H1 (cell line): ENCODE measurements around the gene ZNF112. TPM values are rescaled to one million over a fixed set of nuclear protein-coding genes. Genes with fewer than 3 reads are reported as not detected.

Experiments used
- CTCF ChIA-PET: fragments of 300-600 bp; sonication (Branson Sonifier 250); formaldehyde crosslinking; loops from one replicate; lab custom pipeline; 2021; ENCODE audit not compliant: partially characterized antibody; lab: Charles Lee
- POLR2A ChIA-PET: fragments of 300-600 bp; sonication (Branson Sonifier 250); formaldehyde crosslinking; loops from one replicate; lab custom pipeline; 2021; ENCODE audit warnings: inconsistent platforms; ENCODE audit not compliant: partially characterized antibody; lab: Charles Lee
- DNase-seq, 2 experiments: peaks; one replicate each; pipeline versions ENCODE4 v3.0.0 to v3.0.0-alpha.2; 2010 to 2022; ENCODE audit warnings: low spot score in 2 of 2, low read depth in 1 of 2, mixed read lengths in 1 of 2
- FAIRE-seq: peaks from 2 replicates; lab custom pipeline; 2011; peaks lifted over from hg19 to GRCh38; lab: Jason Lieb, UNC
- H2AFZ ChIP-seq: 2 replicates; pipeline ENCODE4 v1.8.1; 2012; ENCODE audit warnings: low read length, inconsistent platforms
- H2AK5ac ChIP-seq: 2 replicates; pipeline ENCODE4 v1.6.1; 2013; ENCODE audit warnings: low read depth, low read length
- H2BK120ac ChIP-seq: replicated peaks from 2 replicates; pipeline ENCODE3; 2013; ENCODE audit warnings: low read depth, low read length, inconsistent platforms
- H2BK12ac ChIP-seq: 2 replicates; pipeline ENCODE4 v1.6.1; 2013; ENCODE audit warnings: low read depth, low read length
- H2BK15ac ChIP-seq: 2 replicates; pipeline ENCODE4 v1.6.1; 2013; ENCODE audit warnings: low read length
- H2BK20ac ChIP-seq: 2 replicates; pipeline ENCODE4 v1.6.1; 2013; ENCODE audit warnings: low read length
- H2BK5ac ChIP-seq: 2 replicates; pipeline ENCODE4 v1.6.1; 2013; ENCODE audit warnings: low read depth, low read length
- H3K14ac ChIP-seq: 2 replicates; pipeline ENCODE4 v1.6.1; 2013; ENCODE audit warnings: inconsistent platforms; ENCODE audit not compliant: insufficient read length
- H3K18ac ChIP-seq: 2 replicates; pipeline ENCODE4 v1.6.1; 2013; ENCODE audit warnings: low read length; ENCODE audit errors: extremely low read depth
- H3K23ac ChIP-seq: 2 replicates; pipeline ENCODE4 v1.6.1; 2013; ENCODE audit warnings: inconsistent platforms; ENCODE audit not compliant: insufficient read length
- H3K23me2 ChIP-seq: 2 replicates; pipeline ENCODE4 v1.6.1; 2013; ENCODE audit warnings: low read depth, low read length
- H3K27ac ChIP-seq: 2 replicates; pipeline ENCODE4 v1.6.1; 2011; ENCODE audit warnings: low read depth, low read length, inconsistent platforms
- H3K27me3 ChIP-seq, 4 experiments: replicated peaks in 1 of 4; 1 replicate in 1 of 4; 2 replicates in 3 of 4; pipeline versions ENCODE4 v1.6.1 to v1.8.1; 2011 to 2013; ENCODE audit warnings: low read length in 3 of 4, mild to moderate bottlenecking in 3 of 4, inconsistent platforms in 2 of 4, mixed read lengths in 2 of 4, moderate library complexity in 1 of 4; ENCODE audit not compliant: control insufficient read depth in 3 of 4, insufficient read depth in 3 of 4; ENCODE audit errors: extremely low read depth in 1 of 4
- H3K36me3 ChIP-seq, 4 experiments: 2 replicates each; pipeline versions ENCODE4 v1.6.1 to v1.8.1; 2011 to 2013; ENCODE audit warnings: mild to moderate bottlenecking in 4 of 4, low read length in 3 of 4, moderate library complexity in 2 of 4, control low read depth in 1 of 4, inconsistent platforms in 1 of 4; ENCODE audit not compliant: insufficient read depth in 4 of 4, control insufficient read depth in 2 of 4
- H3K4ac ChIP-seq: replicated peaks from 2 replicates; pipeline ENCODE3; 2013; ENCODE audit warnings: low read length, low read depth, mixed read lengths, inconsistent platforms; ENCODE audit not compliant: insufficient read length
- H3K4me1 ChIP-seq, 4 experiments: replicated peaks in 1 of 4; 1 replicate in 1 of 4; 2 replicates in 3 of 4; pipeline versions ENCODE4 v1.6.1 to v1.8.1; 2011 to 2013; ENCODE audit warnings: low read length in 3 of 4, inconsistent platforms in 2 of 4, mixed read lengths in 1 of 4; ENCODE audit not compliant: insufficient read depth in 4 of 4, control insufficient read depth in 3 of 4
- H3K4me2 ChIP-seq, 2 experiments: 2 replicates each; pipeline versions ENCODE4 v1.6.1 to v1.8.1; 2011 to 2013; ENCODE audit warnings: low read depth in 2 of 2, low read length in 2 of 2, control low read depth in 1 of 2, inconsistent platforms in 1 of 2, mild to moderate bottlenecking in 1 of 2; ENCODE audit not compliant: insufficient read depth in 1 of 2
- H3K4me3 ChIP-seq, 4 experiments: fragments of 200-600, 300-600 bp in 1 of 4; sonication (generic), shearing (Covaris generic), sonication (Bioruptor Twin) in 1 of 4; 2 replicates each; pipeline versions ENCODE4 v1.5.1 to v1.8.1; 2011 to 2016; ENCODE audit warnings: low read length in 4 of 4, low read depth in 3 of 4, control low read depth in 2 of 4, inconsistent platforms in 2 of 4, mild to moderate bottlenecking in 2 of 4, mixed read lengths in 1 of 4, moderate library complexity in 1 of 4; ENCODE audit not compliant: insufficient read depth in 2 of 4; ENCODE audit errors: extremely low read depth in 1 of 4
- H3K56ac ChIP-seq: replicated peaks from 2 replicates; pipeline ENCODE3; 2013; ENCODE audit warnings: low read depth, mild to moderate bottlenecking, mixed read lengths, low read length, inconsistent platforms; ENCODE audit not compliant: insufficient read length
- H3K79me1 ChIP-seq: 2 replicates; pipeline ENCODE4 v1.6.1; 2013; ENCODE audit warnings: low read depth, low read length, control low read depth
- H3K79me2 ChIP-seq, 2 experiments: 2 replicates each; pipeline versions ENCODE4 v1.6.1 to v1.8.1; 2012 to 2013; ENCODE audit warnings: low read length in 2 of 2, mild to moderate bottlenecking in 2 of 2, inconsistent platforms in 1 of 2; ENCODE audit not compliant: insufficient read depth in 2 of 2, control insufficient read depth in 1 of 2
- H3K9ac ChIP-seq, 4 experiments: replicated peaks in 1 of 4; 1 replicate in 1 of 4; 2 replicates in 3 of 4; pipeline versions ENCODE4 v1.6.1 to v1.8.1; 2011 to 2013; ENCODE audit warnings: low read depth in 3 of 4, low read length in 3 of 4, control low read depth in 2 of 4, mild to moderate bottlenecking in 2 of 4, moderate library complexity in 2 of 4, inconsistent platforms in 1 of 4; ENCODE audit errors: extremely low read depth in 1 of 4
- H3K9me3 ChIP-seq, 2 experiments: 2 replicates each; pipeline versions ENCODE4 v1.6.1 to v1.8.1; 2012 to 2013; ENCODE audit warnings: mild to moderate bottlenecking in 2 of 2, moderate library complexity in 2 of 2, control low read depth in 1 of 2, inconsistent platforms in 1 of 2, low read depth in 1 of 2, low read length in 1 of 2, mixed read lengths in 1 of 2; ENCODE audit not compliant: insufficient read depth in 2 of 2
- H4K20me1 ChIP-seq, 2 experiments: replicated peaks in 1 of 2; 2 replicates each; pipeline versions ENCODE3 to v1.8.1; 2011 to 2013; ENCODE audit warnings: inconsistent platforms in 2 of 2, low read length in 2 of 2, mild to moderate bottlenecking in 1 of 2; ENCODE audit not compliant: insufficient read depth in 2 of 2, control insufficient read depth in 1 of 2
- H4K5ac ChIP-seq: 2 replicates; pipeline ENCODE4 v1.6.1; 2013; ENCODE audit warnings: low read length, low read depth, mixed read lengths, inconsistent platforms; ENCODE audit not compliant: insufficient read length
- H4K8ac ChIP-seq: 2 replicates; pipeline ENCODE4 v1.8.0; 2013; ENCODE audit warnings: mild to moderate bottlenecking, moderate library complexity, low read length, inconsistent platforms; ENCODE audit not compliant: insufficient read depth; ENCODE audit errors: extremely low read depth
- H4K91ac ChIP-seq: replicated peaks from 2 replicates; pipeline ENCODE3; 2013; ENCODE audit warnings: low read length, mixed read lengths, inconsistent platforms; ENCODE audit not compliant: insufficient read length
- CREB1 ChIP-seq: IDR thresholded peaks from 2 replicates; pipeline ENCODE4 v1.6.1; 2012; ENCODE audit warnings: inconsistent platforms
- EP300 ChIP-seq, 2 experiments: IDR thresholded peaks; 1 replicate in 1 of 2; 2 replicates in 1 of 2; pipeline ENCODE4 v1.6.1; 2011 to 2012; ENCODE audit warnings: low read depth in 2 of 2, low read length in 2 of 2, mild to moderate bottlenecking in 2 of 2, borderline replicate concordance in 1 of 2, inconsistent platforms in 1 of 2, moderate library complexity in 1 of 2
- KDM4A ChIP-seq: IDR thresholded peaks from one replicate; pipeline ENCODE4 v1.7.1; 2012; ENCODE audit warnings: low read depth, mild to moderate bottlenecking, moderate library complexity, low read length, inconsistent platforms; ENCODE audit not compliant: severe bottlenecking
- RFX5 ChIP-seq: IDR thresholded peaks from 2 replicates; pipeline ENCODE4 v1.6.1; 2011; ENCODE audit warnings: low read depth, low read length, improper control_type of control experiment, borderline replicate concordance
- WGBS, 2 experiments: shearing (Covaris generic) in 1 of 2; methylation state at CpG; one replicate each; pipeline versions ENCODE4 v1.1.6 to v1.1.7; 2013 to 2015; ENCODE audit warnings: low lambda C conversion rate in 2 of 2, mixed read lengths in 2 of 2, inconsistent platforms in 1 of 2, low coverage in 1 of 2, missing lambda C conversion rate in 1 of 2; ENCODE audit not compliant: insufficient replicate concordance in 2 of 2, insufficient coverage in 1 of 2, insufficient read length in 1 of 2; ENCODE audit errors: extremely low coverage in 1 of 2, missing lambda C conversion rate in 1 of 2; 5-methylcytosine and 5-hydroxymethylcytosine counted together
- polyA plus RNA-seq, 7 experiments: library from polyadenylated mRNA; depleted of rRNA in 3 of 7; stranded (reverse) in 5 of 7; unstranded in 2 of 7; fragments of >200 nt in 5 of 7; fragments of 200-250 nt in 2 of 7; gene quantifications; 1 replicate in 5 of 7; 2 replicates in 1 of 7; 4 replicates in 1 of 7; pipeline versions ENCODE4 v1.2.1 to v1.2.3, GENCODE V29; 2011 to 2013; ENCODE audit warnings: missing spikeins in 2 of 7, mixed read lengths in 2 of 7
- total RNA-seq: library from RNA; stranded (reverse); fragmentation: NEBNext Ultra II Directional; extraction: Animal tissue kit (Norgen Biotek cat#: 25700); gene quantifications from 2 replicates; pipeline ENCODE4 v1.2.1, GENCODE V29; 2021

ZNF112 gene
- total and polyA plus RNA-seq, 2 of the 8 experiments (the other 6 are each of a cell fraction or from before 2014, with no cell fraction given) = 0.70 to 2.8 TPM

- no peak overlapping the region for H3K23ac ChIP-seq
- WGBS, 2 experiments = 95% methylated on average over 12 of the region's 15 CpGs; no CpG with 5 or more reads in 1 of the 2 experiments
- H3K4me3 ChIP-seq = no peak overlapping the region
These were observed 50.2 kb downstream of the ZNF112 start for GRCh38 chr19:44306283-44306682.

More at GRCh38 chr19:44306283-44306682, 50.2 kb downstream of the ZNF112 start:
- Histone ChIP-seq H4K20me1 (no peaks in the 10 kb centered on the region), H3K23me2 (peaks cover 3% of the 10 kb centered on the region; the same call in 1 of the 2 replicates), H3K4ac (no peak overlapping the region), H3K79me2 (no peaks in the 10 kb centered on the region), H2BK15ac (no peak overlapping the region), H2BK20ac (no peak overlapping the region), H3K18ac (no peak overlapping the region), H3K4me1 (no peaks in the 10 kb centered on the region), H2BK120ac (no peak overlapping the region), H4K5ac (no peak overlapping the region), H4K8ac (no peak overlapping the region), H3K79me1 (no peaks in the 10 kb centered on the region), H3K9ac (no peak overlapping the region)
- no peak for TF ChIP-seq RFX5
- no peak for TF ChIP-seq EP300 (IDR thresholded peaks at IDR 0.05; ENCODE audit: borderline replicate concordance in 1 of 2, low read depth in 2 of 2, low read length in 2 of 2)
- TF ChIP-seq CREB1 = no peak
- TF ChIP-seq KDM4A = no peak
- TF ChIP-seq, all 59 proteins: peak for 0
- Histone ChIP-seq H3K4me2 (no peak overlapping the region), H3K36me3 (no peaks in the 10 kb centered on the region; a peak in 1 of 8 replicates), H2BK5ac (no peak overlapping the region), H2AFZ (no peak overlapping the region), H3K9me3 (peaks cover 10 to 15% of the 10 kb centered on the region in 2 experiments), H3K56ac (no peak overlapping the region), H4K91ac (no peak overlapping the region), H3K27ac (no peak overlapping the region), H2AK5ac (no peak overlapping the region), H3K14ac (no peak overlapping the region), H2BK12ac (no peak overlapping the region), H3K27me3 (no peaks in the 10 kb centered on the region)
- CTCF ChIA-PET = no interaction called here
- DNase-seq (no peak), FAIRE-seq (no peak)
- POLR2A ChIA-PET = no interaction called here
